PFSK-1 (cell line): Measurements from ENCODE around the gene MAP2K5.

Experiments
- FOXP2 ChIP-seq: optimal IDR thresholded peaks from 2 replicates; pipeline ENCODE3; 2011; ENCODE audit warnings: borderline replicate concordance, control low read depth, inconsistent platforms; ENCODE audit not compliant: insufficient read depth; ENCODE audit errors: extremely low read length, extremely low read depth
- POLR2AphosphoS5 ChIP-seq: IDR thresholded peaks from 2 replicates; pipeline ENCODE4 v1.6.1; 2012; ENCODE audit warnings: low read depth, mild to moderate bottlenecking, control low read depth, low read length, moderate library complexity
- SIN3A ChIP-seq: IDR thresholded peaks from 2 replicates; pipeline ENCODE4 v1.6.1; 2012; ENCODE audit warnings: mild to moderate bottlenecking, low read length, moderate library complexity, borderline replicate concordance; ENCODE audit not compliant: insufficient read depth
- TAF1 ChIP-seq: IDR thresholded peaks from 2 replicates; pipeline ENCODE4 v1.6.1; 2012; ENCODE audit warnings: low read length, control low read depth, borderline replicate concordance; ENCODE audit not compliant: insufficient read depth
- TF ChIP-seq, protein P1 (sequence below), 2 experiments: IDR thresholded peaks; 2 replicates each; pipeline versions ENCODE4 v1.6.1 to v1.8.0; 2011 to 2012; ENCODE audit warnings: low read depth in 2 of 2, low read length in 2 of 2, control low read depth in 1 of 2, inconsistent platforms in 1 of 2, mild to moderate bottlenecking in 1 of 2, moderate library complexity in 1 of 2; ENCODE audit not compliant: insufficient read depth in 1 of 2

Gene MAP2K5

DNA sequence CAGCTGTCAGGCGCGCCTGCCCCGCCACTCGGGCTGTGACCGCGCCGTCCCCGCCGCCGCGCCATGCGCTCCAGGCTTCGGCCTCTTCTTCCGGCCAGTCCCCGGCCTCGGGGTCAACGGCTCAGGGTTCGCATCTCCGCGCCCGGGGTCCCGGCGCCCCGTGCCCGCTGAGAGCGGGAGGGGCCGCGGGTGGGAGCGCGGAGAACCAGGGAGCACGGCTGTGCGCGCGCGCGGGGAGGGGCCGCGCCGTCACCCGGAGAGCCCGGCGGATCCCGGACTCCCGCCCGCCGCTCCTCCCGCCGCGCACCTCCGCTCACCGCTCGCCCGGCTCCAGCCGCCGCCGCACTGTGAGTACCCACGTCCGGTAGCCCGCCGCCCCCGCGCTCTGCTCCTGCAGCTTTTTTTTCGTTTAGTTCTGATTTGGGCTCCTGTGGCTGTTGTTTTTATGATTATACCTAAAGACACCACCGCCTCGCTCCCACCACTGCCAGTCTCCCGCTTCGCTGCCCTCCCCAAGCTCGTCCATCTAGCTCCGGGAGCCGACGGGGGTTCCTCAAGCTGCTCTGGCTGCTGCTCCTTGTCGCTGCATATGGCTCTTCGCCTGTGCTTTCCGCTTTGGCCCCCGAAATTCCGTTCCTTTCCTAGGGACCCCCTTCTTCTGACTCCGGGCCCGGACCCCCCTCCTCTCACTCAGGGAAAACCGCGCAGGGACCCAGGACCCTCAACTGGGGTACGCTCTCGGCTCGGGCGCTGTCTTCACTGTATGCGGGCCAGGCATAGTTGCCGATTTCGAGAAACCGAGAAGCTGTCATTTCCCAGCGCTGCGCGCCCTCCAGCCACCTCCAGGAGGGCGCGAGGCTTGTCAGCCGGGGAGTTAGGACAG, 281.1 kb downstream of the MAP2K5 start:
- no peak for TF ChIP-seq TAF1
- TF ChIP-seq, protein P1, sequence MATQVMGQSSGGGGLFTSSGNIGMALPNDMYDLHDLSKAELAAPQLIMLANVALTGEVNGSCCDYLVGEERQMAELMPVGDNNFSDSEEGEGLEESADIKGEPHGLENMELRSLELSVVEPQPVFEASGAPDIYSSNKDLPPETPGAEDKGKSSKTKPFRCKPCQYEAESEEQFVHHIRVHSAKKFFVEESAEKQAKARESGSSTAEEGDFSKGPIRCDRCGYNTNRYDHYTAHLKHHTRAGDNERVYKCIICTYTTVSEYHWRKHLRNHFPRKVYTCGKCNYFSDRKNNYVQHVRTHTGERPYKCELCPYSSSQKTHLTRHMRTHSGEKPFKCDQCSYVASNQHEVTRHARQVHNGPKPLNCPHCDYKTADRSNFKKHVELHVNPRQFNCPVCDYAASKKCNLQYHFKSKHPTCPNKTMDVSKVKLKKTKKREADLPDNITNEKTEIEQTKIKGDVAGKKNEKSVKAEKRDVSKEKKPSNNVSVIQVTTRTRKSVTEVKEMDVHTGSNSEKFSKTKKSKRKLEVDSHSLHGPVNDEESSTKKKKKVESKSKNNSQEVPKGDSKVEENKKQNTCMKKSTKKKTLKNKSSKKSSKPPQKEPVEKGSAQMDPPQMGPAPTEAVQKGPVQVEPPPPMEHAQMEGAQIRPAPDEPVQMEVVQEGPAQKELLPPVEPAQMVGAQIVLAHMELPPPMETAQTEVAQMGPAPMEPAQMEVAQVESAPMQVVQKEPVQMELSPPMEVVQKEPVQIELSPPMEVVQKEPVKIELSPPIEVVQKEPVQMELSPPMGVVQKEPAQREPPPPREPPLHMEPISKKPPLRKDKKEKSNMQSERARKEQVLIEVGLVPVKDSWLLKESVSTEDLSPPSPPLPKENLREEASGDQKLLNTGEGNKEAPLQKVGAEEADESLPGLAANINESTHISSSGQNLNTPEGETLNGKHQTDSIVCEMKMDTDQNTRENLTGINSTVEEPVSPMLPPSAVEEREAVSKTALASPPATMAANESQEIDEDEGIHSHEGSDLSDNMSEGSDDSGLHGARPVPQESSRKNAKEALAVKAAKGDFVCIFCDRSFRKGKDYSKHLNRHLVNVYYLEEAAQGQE (IDR thresholded peaks at IDR 0.05; ENCODE audit: insufficient read depth in 1 of 2, low read depth in 2 of 2, low read length in 2 of 2), result peak in 1 of 2 experiments; percentile 13; a peak in 1 of 4 replicates
- TF ChIP-seq POLR2AphosphoS5, result no peak

DNA sequence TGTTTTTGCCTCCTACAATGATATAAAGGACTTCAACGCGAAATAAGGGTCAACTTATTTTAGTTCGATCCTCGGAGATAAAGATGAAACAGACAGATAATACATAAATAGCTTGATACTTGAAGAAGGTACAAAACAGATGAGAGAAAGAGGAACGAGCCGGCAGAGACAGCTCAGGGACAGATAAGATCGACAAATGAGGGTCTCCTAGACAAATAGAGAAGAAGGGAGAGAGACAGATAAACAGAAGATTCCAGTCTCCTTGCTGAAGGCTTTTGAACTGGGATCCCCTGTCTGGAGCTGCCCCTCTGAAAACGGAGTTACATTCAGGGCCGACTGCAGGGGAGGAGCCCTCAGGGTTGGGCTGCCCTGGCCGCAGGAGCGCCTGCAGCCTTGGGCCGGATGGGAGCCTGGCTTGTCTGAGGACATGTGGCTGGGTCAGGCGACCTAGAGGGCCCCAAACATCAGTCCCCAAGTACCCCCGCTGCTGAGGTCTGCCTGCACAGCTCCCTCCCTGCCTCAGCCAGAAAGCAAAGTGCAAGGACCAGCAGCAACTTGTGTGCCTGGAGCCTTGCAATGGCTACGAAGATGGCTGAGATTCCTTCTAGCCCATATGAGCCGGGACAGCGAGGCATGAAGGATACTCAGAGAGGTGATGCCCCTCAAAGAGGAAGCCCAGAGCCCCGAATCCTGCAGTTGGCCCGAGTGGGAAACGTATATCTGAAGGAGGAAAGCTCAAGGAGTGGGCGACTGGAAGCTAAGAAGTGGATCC, 281.9 kb downstream of the MAP2K5 start:
- no peak for TF ChIP-seq FOXP2
- TF ChIP-seq SIN3A, result no peak
- TF ChIP-seq TAF1, result no peak
- TF ChIP-seq, protein P1 (IDR thresholded peaks at IDR 0.05; ENCODE audit: insufficient read depth in 1 of 2, low read depth in 2 of 2, low read length in 2 of 2), result no peak
- no peak for TF ChIP-seq POLR2AphosphoS5

DNA sequence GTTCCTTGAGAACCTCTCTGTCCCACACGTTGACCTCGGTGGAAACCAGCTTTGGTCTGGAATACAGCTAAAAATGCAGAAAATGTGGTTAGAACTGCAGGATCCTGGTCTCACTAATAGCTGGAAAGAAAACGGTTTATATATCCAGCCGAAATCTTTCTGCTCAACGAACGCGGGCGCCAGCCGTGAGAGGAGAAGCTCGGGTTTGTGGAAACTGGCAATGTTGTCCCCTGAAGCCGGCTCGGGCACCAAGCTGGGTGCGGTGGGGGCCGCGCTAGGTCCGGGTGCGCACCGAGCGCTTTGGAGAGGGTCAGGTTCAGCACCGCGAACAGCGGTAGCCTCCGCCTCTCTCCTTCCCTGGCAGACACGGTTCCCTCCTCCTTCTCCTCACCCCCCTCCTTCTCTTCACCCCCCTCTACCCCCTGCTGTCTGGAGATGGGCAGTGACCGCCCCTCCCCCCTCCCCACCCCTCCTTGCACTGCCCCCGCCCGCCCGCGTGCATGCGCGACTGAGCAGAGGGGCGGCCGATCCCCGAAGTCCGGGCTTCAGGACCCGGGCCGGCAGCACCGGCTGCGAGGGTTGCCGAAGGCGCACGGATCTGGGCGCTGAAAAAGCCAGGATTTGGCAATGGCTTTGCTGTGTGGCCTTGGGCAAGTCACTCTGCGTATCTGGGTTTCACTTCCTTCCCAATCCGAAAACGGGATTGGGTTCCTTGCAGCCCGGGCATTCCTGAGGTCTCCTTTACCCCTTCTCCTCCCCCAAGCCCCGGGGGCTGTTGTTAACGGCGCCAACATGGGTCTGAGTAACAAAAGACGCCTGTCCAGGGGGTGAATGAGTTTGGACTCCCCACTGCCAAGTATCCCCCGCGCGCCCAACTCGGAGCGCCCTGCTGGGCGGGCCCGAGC, 282.7 kb downstream of the MAP2K5 start, which contains the start of gene SKOR1:
TSS of gene SKOR1 (plus strand) at position 534 of the 905 bp plus-strand sequence. CDS start at position 628, 94 bp downstream.
- no peak for TF ChIP-seq TAF1
- TF ChIP-seq SIN3A, result no peak
- no peak for TF ChIP-seq FOXP2
- TF ChIP-seq, protein P1 (IDR thresholded peaks at IDR 0.05; ENCODE audit: insufficient read depth in 1 of 2, low read depth in 2 of 2, low read length in 2 of 2), result peak; percentile 91 to 92
- no peak for TF ChIP-seq POLR2AphosphoS5

DNA sequence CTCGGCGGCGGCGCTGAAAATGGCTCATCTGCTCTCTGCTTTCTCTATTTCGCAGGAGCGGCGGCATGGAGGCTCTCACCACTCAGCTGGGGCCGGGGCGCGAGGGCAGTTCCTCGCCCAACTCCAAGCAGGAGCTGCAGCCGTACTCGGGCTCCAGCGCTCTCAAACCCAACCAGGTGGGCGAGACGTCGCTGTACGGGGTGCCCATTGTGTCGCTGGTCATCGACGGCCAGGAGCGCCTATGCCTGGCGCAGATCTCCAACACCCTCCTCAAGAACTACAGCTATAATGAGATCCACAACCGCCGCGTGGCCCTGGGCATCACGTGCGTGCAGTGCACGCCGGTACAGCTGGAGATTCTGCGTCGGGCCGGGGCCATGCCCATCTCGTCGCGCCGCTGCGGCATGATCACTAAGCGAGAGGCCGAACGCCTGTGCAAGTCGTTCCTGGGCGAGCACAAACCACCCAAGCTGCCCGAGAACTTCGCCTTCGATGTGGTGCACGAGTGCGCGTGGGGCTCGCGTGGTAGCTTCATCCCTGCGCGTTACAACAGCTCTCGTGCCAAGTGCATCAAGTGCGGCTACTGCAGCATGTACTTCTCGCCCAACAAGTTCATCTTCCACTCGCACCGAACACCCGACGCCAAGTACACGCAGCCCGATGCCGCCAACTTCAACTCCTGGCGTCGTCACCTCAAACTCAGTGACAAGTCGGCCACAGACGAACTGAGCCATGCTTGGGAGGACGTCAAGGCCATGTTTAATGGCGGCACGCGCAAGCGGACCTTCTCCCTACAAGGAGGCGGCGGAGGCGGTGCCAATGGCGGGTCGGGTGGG, 283.6 kb downstream of the MAP2K5 start:
- TF ChIP-seq POLR2AphosphoS5 (no peak), SIN3A (no peak), TAF1 (no peak), FOXP2 (no peak)
- TF ChIP-seq, protein P1 (IDR thresholded peaks at IDR 0.05; ENCODE audit: insufficient read depth in 1 of 2, low read depth in 2 of 2, low read length in 2 of 2), result no peak
